ENCODE data around the gene IL1B. TPM values are rescaled to one million over a fixed set of nuclear protein-coding genes. Genes with fewer than 3 reads are reported as not detected.

IL1B gene
- total RNA-seq, 2 donors from 2014 or later = 4.0 to 6.2 TPM

DNA sequence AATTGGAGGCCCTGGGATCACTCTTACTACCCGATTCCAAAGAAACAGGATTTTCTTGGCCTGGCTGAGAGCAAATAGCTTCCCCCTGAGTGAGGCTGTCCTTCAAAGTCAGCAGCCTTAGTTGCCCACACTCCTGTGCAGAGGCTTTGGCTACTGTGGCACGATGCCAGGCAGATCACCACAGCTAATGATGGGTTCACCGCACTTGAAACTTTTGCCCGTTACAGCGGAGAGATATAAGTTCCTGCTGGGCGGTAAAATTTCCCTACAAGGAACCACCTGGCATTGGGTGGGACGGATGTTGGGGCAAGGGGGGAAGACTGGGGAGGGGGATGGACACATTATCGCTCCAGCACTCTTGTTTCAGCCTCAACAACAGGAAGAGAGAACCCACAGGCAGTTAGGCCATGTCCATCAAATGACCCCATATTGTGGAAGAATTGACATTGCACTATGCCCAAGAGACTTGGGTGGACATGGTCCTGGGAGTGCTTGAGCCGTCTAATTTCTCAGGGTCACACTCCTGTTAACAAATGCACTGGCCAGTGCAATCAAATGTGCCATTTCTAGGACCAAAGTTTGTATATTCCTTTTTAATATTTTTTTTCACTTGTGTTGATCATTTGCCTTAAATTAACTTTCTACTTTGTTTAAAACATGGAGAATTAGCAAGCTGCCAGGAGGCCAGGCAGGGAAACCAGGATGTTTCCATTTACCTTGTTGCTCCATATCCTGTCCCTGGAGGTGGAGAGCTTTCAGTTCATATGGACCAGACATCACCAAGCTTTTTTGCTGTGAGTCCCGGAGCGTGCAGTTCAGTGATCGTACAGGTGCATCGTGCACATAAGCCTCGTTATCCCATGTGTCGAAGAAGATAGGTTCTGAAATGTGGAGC, 4.4 kb downstream of the IL1B start:
- Histone ChIP-seq H3K9me3 (no peaks in the 10 kb centered on the region), H3K36me3 (no peaks in the 10 kb centered on the region), H3K4me1 (ENCODE audit: control insufficient read depth in 1 of 2, low read depth in 2 of 2) (no peaks in the 10 kb centered on the region), H3K27me3 (replicated peaks; ENCODE audit: insufficient read depth) (no peaks in the 10 kb centered on the region), H3K27ac (no peak overlapping the region), H3K4me3 (no peak overlapping the region)
- TF ChIP-seq, protein P1, sequence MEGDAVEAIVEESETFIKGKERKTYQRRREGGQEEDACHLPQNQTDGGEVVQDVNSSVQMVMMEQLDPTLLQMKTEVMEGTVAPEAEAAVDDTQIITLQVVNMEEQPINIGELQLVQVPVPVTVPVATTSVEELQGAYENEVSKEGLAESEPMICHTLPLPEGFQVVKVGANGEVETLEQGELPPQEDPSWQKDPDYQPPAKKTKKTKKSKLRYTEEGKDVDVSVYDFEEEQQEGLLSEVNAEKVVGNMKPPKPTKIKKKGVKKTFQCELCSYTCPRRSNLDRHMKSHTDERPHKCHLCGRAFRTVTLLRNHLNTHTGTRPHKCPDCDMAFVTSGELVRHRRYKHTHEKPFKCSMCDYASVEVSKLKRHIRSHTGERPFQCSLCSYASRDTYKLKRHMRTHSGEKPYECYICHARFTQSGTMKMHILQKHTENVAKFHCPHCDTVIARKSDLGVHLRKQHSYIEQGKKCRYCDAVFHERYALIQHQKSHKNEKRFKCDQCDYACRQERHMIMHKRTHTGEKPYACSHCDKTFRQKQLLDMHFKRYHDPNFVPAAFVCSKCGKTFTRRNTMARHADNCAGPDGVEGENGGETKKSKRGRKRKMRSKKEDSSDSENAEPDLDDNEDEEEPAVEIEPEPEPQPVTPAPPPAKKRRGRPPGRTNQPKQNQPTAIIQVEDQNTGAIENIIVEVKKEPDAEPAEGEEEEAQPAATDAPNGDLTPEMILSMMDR (IDR thresholded peaks at IDR 0.05) = no peak
- no peak for DNase-seq (ENCODE audit: low spot score)
- ATAC-seq (ENCODE audit: insufficient number of reproducible peaks, low FRiP score, low read depth) = no peak

GRCh38 chr2:112831513-112831845, 5.1 kb downstream of the IL1B start:
- Histone ChIP-seq H3K36me3 (no peaks in the 10 kb centered on the region), H3K9me3 (no peaks in the 10 kb centered on the region), H3K27ac (no peak overlapping the region), H3K4me3 (no peak overlapping the region), H3K4me1 (ENCODE audit: control insufficient read depth in 1 of 2, low read depth in 2 of 2) (no peaks in the 10 kb centered on the region), H3K27me3 (replicated peaks; ENCODE audit: insufficient read depth) (no peaks in the 10 kb centered on the region)
- TF ChIP-seq, protein P1 (IDR thresholded peaks at IDR 0.05) = no peak
- DNase-seq (ENCODE audit: low spot score) (no peak), ATAC-seq (ENCODE audit: insufficient number of reproducible peaks, low FRiP score, low read depth) (no peak)

GRCh38 chr2:112830682-112831512, 5.7 kb downstream of the IL1B start:
- H3K4me1 ChIP-seq (ENCODE audit: control insufficient read depth in 1 of 2, low read depth in 2 of 2) = no peaks in the 10 kb centered on the region
- no peak overlapping the region for H3K4me3 ChIP-seq
- DNase-seq (ENCODE audit: low spot score) (no peak), ATAC-seq (ENCODE audit: insufficient number of reproducible peaks, low FRiP score, low read depth) (no peak)
- H3K27ac ChIP-seq = no peak overlapping the region
- TF ChIP-seq, protein P1 (IDR thresholded peaks at IDR 0.05) = no peak
- H3K27me3 ChIP-seq (replicated peaks; ENCODE audit: insufficient read depth) = no peaks in the 10 kb centered on the region
- no peaks in the 10 kb centered on the region for H3K9me3 ChIP-seq
- H3K36me3 ChIP-seq = no peaks in the 10 kb centered on the region

GRCh38 chr2:112829961-112830681, 6.5 kb downstream of the IL1B start:
- Histone ChIP-seq H3K4me1 (ENCODE audit: control insufficient read depth in 1 of 2, low read depth in 2 of 2) (no peaks in the 10 kb centered on the region), H3K27me3 (replicated peaks; ENCODE audit: insufficient read depth) (no peaks in the 10 kb centered on the region), H3K36me3 (no peaks in the 10 kb centered on the region), H3K27ac (no peak overlapping the region), H3K9me3 (no peaks in the 10 kb centered on the region), H3K4me3 (no peak overlapping the region)
- no peak for ATAC-seq (ENCODE audit: insufficient number of reproducible peaks, low FRiP score, low read depth)
- TF ChIP-seq, protein P1 (IDR thresholded peaks at IDR 0.05) = no peak
- no peak for DNase-seq (ENCODE audit: low spot score)

All from thoracic aorta (tissue), 2 donors.